ENCODE data around the gene PHOX2B. TPM values are rescaled to one million over a fixed set of nuclear protein-coding genes. Genes with fewer than 3 reads are reported as not detected.

The PHOX2B gene
- total and polyA plus RNA-seq, 2 of the 13 experiments (the other 11 are each of a cell fraction or from before 2014, with no cell fraction given) = not detected

- Histone ChIP-seq H3K36me3 (replicated peaks in 1 of 2; ENCODE audit: control insufficient read depth in 1 of 2, insufficient read depth in 2 of 2, low read length in 2 of 2) (no peaks in the 10 kb centered on the region), H3K4me1 (ENCODE audit: insufficient read depth, low read length) (no peaks in the 10 kb centered on the region), H3K4me2 (ENCODE audit: low read depth, low read length) (no peak overlapping the region), H3K4me3 (replicated peaks in 1 of 3; ENCODE audit: insufficient read depth in 1 of 3, low read depth in 2 of 3, low read length in 3 of 3) (no peak overlapping the region), H3K27me3 (ENCODE audit: control insufficient read depth in 1 of 2, insufficient read depth in 2 of 2, low read length in 2 of 2) (peaks cover 0 to 4% of the 10 kb centered on the region in 2 experiments; a peak in 3 of 5 replicates), H3K79me2 (ENCODE audit: insufficient read depth, low read length) (no peaks in the 10 kb centered on the region), H3K27ac (ENCODE audit: extremely low read length, insufficient read depth, low read length) (no peak overlapping the region), H3K9ac (ENCODE audit: insufficient read depth, low read depth, low read length) (no peak overlapping the region), H3K9me3 (ENCODE audit: low read length) (no peaks in the 10 kb centered on the region), H2AFZ (ENCODE audit: low read length) (no peak overlapping the region), H4K20me1 (ENCODE audit: insufficient read depth, low read length) (no peaks in the 10 kb centered on the region)
- TF ChIP-seq HNRNPH1 (optimal IDR thresholded peaks at IDR 0.05; ENCODE audit: low read depth, low read length) = no peak
- no peak for TF ChIP-seq ZFP41 (CRISPR knock-in tag; IDR thresholded peaks at IDR 0.05; ENCODE audit: borderline replicate concordance)
- TF ChIP-seq TFE3 (CRISPR knock-in tag; IDR thresholded peaks at IDR 0.05) = no peak
- TF ChIP-seq CSRNP2 (CRISPR knock-in tag; conservative IDR thresholded peaks at IDR 0.05; ENCODE audit: low read depth) = no peak
- no peak for TF ChIP-seq DRAP1 (CRISPR knock-in tag; IDR thresholded peaks at IDR 0.05)
- TF ChIP-seq ZNF460 (CRISPR knock-in tag; IDR thresholded peaks at IDR 0.05; ENCODE audit: borderline replicate concordance) = no peak
- TF ChIP-seq TP53 (CRISPR knock-in tag; conservative IDR thresholded peaks at IDR 0.05) = no peak
- TF ChIP-seq MZF1 (CRISPR knock-in tag; IDR thresholded peaks at IDR 0.05; ENCODE audit: borderline replicate concordance) = no peak
- no peak for TF ChIP-seq PLSCR1 (CRISPR knock-in tag; IDR thresholded peaks at IDR 0.05; ENCODE audit: borderline replicate concordance)
- no peak for TF ChIP-seq BRD4 (CRISPR knock-in tag; IDR thresholded peaks at IDR 0.05)
- TF ChIP-seq MAZ (IDR thresholded peaks at IDR 0.05; ENCODE audit: borderline replicate concordance, low read depth, low read length) = no peak
- no peak for TF ChIP-seq MAZ (CRISPR knock-in tag; IDR thresholded peaks at IDR 0.05; ENCODE audit: low read depth)
- intact Hi-C loops (cut with micrococcal nuclease; ENCODE audit: unreplicated experiment) (no loop called here), in situ Hi-C loops (cut with HindIII; ENCODE audit: extremely low pct_ligation_motif_present, low pct_unique_long_range_greater_than_20kb) (no loop called here)
- DNase-seq (ENCODE audit: low spot score) (no peak), FAIRE-seq (no peak), ATAC-seq (no peak)
- CTCF ChIA-PET (ENCODE audit: low intra/inter-chr PET ratio, low total read pairs) = no interaction called here
- no TSS peak for BruUV-seq (replicated peaks)
- POLR2A ChIA-PET = no interaction called here
- 10% methylated on average over 12 of the region's 12 CpGs for WGBS (ENCODE audit: low lambda C conversion rate)
Observed at GRCh38 chr4:41731569-41732126, 16.9 kb downstream of the PHOX2B start.

Measured in HepG2 (cell line).